ENCODE results near the gene FLRT1. TPM values are rescaled to one million over a fixed set of nuclear protein-coding genes. Genes with fewer than 3 reads are reported as not detected.

The FLRT1 gene
- total RNA-seq, 4 donors from 2014 or later, result not detected

- Histone ChIP-seq H3K36me3 (peaks cover 0 to 29% of the 10 kb centered on the region in 2 donors), H3K4me3 (no peak overlapping the region), H3K27me3 (no peaks in the 10 kb centered on the region), H3K9me3 (no peaks in the 10 kb centered on the region), H3K27ac (peak overlapping the region in 1 of 4 donors; percentile 13), H3K4me1 (peaks cover 18 to 30% of the 10 kb centered on the region in 2 donors)
- in situ Hi-C loops (cut with MboI; ENCODE audit: low sequenced_read_pairs in 4 of 4), result loop anchor here in 1 of 4 donors (10.0 kb wide), 1 partner anchor 147 kb away; no protein-coding TSS in a partner anchor
- ATAC-seq, result no peak
- intact Hi-C loops (cut with DNase I; ENCODE audit: low total_unique reads), result no loop called here
- no peak for DNase-seq
- TF ChIP-seq POLR2A (IDR thresholded peaks at IDR 0.05), result no peak
- TF ChIP-seq CTCF (IDR thresholded peaks at IDR 0.05 in 4 of 5, conservative IDR thresholded peaks at IDR 0.05 in 1 of 5), result no peak
Measured at GRCh38 chr11:63997801-63998337, 37.9 kb upstream of the FLRT1 start.

- DNase-seq, result no peak
- intact Hi-C loops (cut with DNase I; ENCODE audit: low total_unique reads), result no loop called here
- TF ChIP-seq CTCF (IDR thresholded peaks at IDR 0.05 in 4 of 5, conservative IDR thresholded peaks at IDR 0.05 in 1 of 5) (no peak), POLR2A (IDR thresholded peaks at IDR 0.05) (no peak)
- no peaks in the 10 kb centered on the region for H3K27me3 ChIP-seq
- ATAC-seq, result no peak
- in situ Hi-C loops (cut with MboI; ENCODE audit: low sequenced_read_pairs in 4 of 4), result loop anchor here in 1 of 4 donors (10.0 kb wide), 1 partner anchor 146 kb away; no protein-coding TSS in a partner anchor
- peaks cover 18 to 28% of the 10 kb centered on the region in 2 donors for H3K4me1 ChIP-seq
- no peak overlapping the region for H3K27ac ChIP-seq
- H3K9me3 ChIP-seq, result no peaks in the 10 kb centered on the region
- peak overlapping the region in 1 of 4 donors; percentile 7 for H3K4me3 ChIP-seq
- peaks cover 0 to 29% of the 10 kb centered on the region in 2 donors for H3K36me3 ChIP-seq
Measured at GRCh38 chr11:63998558-63999348, 37.0 kb upstream of the FLRT1 start.

- no peak for TF ChIP-seq POLR2A (IDR thresholded peaks at IDR 0.05)
- no peak for TF ChIP-seq CTCF (IDR thresholded peaks at IDR 0.05 in 4 of 5, conservative IDR thresholded peaks at IDR 0.05 in 1 of 5)
- Histone ChIP-seq H3K4me3 (peak overlapping the region in 1 of 4 donors; percentile 7), H3K27ac (peak overlapping the region in 1 of 4 donors; percentile 51), H3K4me1 (peaks cover 18 to 23% of the 10 kb centered on the region in 2 donors), H3K27me3 (no peaks in the 10 kb centered on the region), H3K9me3 (no peaks in the 10 kb centered on the region), H3K36me3 (peaks cover 0 to 29% of the 10 kb centered on the region in 2 donors)
- no peak for ATAC-seq
- intact Hi-C loops (cut with DNase I; ENCODE audit: low total_unique reads), result loop anchor here (1.0 kb wide), 1 partner anchor 149 kb away; no protein-coding TSS in a partner anchor
- in situ Hi-C loops (cut with MboI; ENCODE audit: low sequenced_read_pairs in 4 of 4), result loop anchor here in 3 of 4 donors (5.0 to 10.0 kb wide), 2 partner anchors 145 to 148 kb away; no protein-coding TSS in a partner anchor
- no peak for DNase-seq
Measured at GRCh38 chr11:63999349-64000025, 36.2 kb upstream of the FLRT1 start.

GRCh38 chr11:64000026-64000739, 35.5 kb upstream of the FLRT1 start:
- TF ChIP-seq POLR2A (IDR thresholded peaks at IDR 0.05) (no peak), CTCF (IDR thresholded peaks at IDR 0.05 in 4 of 5, conservative IDR thresholded peaks at IDR 0.05 in 1 of 5) (peak; percentile 71 to 94 (median 92))
- Histone ChIP-seq H3K4me1 (peaks cover 18 to 23% of the 10 kb centered on the region in 2 donors), H3K27me3 (no peaks in the 10 kb centered on the region), H3K4me3 (peak overlapping the region; percentile 7 to 41 (median 33)), H3K27ac (peak overlapping the region in 2 of 4 donors; percentile 39 to 51), H3K9me3 (no peaks in the 10 kb centered on the region), H3K36me3 (peaks cover 0 to 28% of the 10 kb centered on the region in 2 donors)
- intact Hi-C loops (cut with DNase I; ENCODE audit: low total_unique reads), result loop anchor here (1.0 kb wide), 1 partner anchor 148 kb away; no protein-coding TSS in a partner anchor
- DNase-seq, result no peak
- in situ Hi-C loops (cut with MboI; ENCODE audit: low sequenced_read_pairs in 4 of 4), result loop anchor here in 2 of 4 donors (5.0 kb wide), 1 partner anchor 147 kb away; no protein-coding TSS in a partner anchor
- ATAC-seq, result peak; percentile 74 to 78

All from gastrocnemius medialis (tissue), 4 donors.